PFSK-1 (cell line): ENCODE results near the gene TREML1.

Source experiments
- FOXP2 ChIP-seq: optimal IDR thresholded peaks from 2 replicates; pipeline ENCODE3; 2011; ENCODE audit warnings: borderline replicate concordance, control low read depth, inconsistent platforms; ENCODE audit not compliant: insufficient read depth; ENCODE audit errors: extremely low read length, extremely low read depth
- POLR2AphosphoS5 ChIP-seq: IDR thresholded peaks from 2 replicates; pipeline ENCODE4 v1.6.1; 2012; ENCODE audit warnings: low read depth, mild to moderate bottlenecking, control low read depth, low read length, moderate library complexity
- SIN3A ChIP-seq: IDR thresholded peaks from 2 replicates; pipeline ENCODE4 v1.6.1; 2012; ENCODE audit warnings: mild to moderate bottlenecking, low read length, moderate library complexity, borderline replicate concordance; ENCODE audit not compliant: insufficient read depth
- TAF1 ChIP-seq: IDR thresholded peaks from 2 replicates; pipeline ENCODE4 v1.6.1; 2012; ENCODE audit warnings: low read length, control low read depth, borderline replicate concordance; ENCODE audit not compliant: insufficient read depth
- TF ChIP-seq, protein P1 (sequence below), 2 experiments: IDR thresholded peaks; 2 replicates each; pipeline versions ENCODE4 v1.6.1 to v1.8.0; 2011 to 2012; ENCODE audit warnings: low read depth in 2 of 2, low read length in 2 of 2, control low read depth in 1 of 2, inconsistent platforms in 1 of 2, mild to moderate bottlenecking in 1 of 2, moderate library complexity in 1 of 2; ENCODE audit not compliant: insufficient read depth in 1 of 2

Gene TREML1

DNA sequence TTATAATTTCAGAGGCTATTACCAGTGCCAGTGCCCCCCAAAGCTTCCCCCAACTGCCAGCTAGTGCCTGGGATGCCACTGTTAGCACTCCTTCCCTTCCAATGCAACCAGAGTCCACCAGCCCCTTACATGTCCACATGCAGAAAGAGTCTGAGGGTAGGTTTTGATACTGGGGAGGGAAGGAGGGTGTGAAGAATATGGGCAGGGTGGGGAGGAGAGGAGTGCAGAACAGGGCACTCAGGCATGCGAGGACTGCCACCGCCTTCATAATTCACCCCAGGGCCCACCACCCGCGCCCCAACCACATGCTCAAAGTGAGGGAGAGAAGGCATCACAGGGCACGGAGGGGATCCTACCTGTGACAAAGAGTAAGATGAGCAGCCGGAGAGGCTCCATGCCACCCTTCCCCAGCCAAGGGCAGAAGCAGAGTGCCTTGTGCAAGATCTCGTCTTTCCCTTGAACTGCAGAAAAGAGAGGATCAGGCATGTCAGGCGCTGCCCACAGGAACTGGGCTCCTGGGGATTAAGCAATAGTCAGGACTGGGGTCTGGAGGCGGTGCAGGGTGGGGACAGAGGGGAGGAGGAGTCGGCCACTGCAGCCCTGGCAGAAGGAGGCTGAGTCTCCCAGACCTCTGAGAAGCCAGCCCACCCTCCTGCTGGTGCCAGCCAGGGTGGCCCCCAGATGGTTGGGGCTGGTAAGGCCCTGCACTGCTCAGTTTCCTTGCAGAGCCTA lies 8.7 kb upstream of the TREML1 start, which contains the start of gene TREM2:
Gene TREM2, minus strand, starts transcription at position 430 of the 732 bp plus-strand sequence. Its CDS starts 34 bp downstream, at position 396.
- TF ChIP-seq, protein P1, sequence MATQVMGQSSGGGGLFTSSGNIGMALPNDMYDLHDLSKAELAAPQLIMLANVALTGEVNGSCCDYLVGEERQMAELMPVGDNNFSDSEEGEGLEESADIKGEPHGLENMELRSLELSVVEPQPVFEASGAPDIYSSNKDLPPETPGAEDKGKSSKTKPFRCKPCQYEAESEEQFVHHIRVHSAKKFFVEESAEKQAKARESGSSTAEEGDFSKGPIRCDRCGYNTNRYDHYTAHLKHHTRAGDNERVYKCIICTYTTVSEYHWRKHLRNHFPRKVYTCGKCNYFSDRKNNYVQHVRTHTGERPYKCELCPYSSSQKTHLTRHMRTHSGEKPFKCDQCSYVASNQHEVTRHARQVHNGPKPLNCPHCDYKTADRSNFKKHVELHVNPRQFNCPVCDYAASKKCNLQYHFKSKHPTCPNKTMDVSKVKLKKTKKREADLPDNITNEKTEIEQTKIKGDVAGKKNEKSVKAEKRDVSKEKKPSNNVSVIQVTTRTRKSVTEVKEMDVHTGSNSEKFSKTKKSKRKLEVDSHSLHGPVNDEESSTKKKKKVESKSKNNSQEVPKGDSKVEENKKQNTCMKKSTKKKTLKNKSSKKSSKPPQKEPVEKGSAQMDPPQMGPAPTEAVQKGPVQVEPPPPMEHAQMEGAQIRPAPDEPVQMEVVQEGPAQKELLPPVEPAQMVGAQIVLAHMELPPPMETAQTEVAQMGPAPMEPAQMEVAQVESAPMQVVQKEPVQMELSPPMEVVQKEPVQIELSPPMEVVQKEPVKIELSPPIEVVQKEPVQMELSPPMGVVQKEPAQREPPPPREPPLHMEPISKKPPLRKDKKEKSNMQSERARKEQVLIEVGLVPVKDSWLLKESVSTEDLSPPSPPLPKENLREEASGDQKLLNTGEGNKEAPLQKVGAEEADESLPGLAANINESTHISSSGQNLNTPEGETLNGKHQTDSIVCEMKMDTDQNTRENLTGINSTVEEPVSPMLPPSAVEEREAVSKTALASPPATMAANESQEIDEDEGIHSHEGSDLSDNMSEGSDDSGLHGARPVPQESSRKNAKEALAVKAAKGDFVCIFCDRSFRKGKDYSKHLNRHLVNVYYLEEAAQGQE (IDR thresholded peaks at IDR 0.05; ENCODE audit: insufficient read depth in 1 of 2, low read depth in 2 of 2, low read length in 2 of 2): no peak
- no peak for TF ChIP-seq SIN3A
- TF ChIP-seq FOXP2: no peak
- no peak for TF ChIP-seq TAF1
- no peak for TF ChIP-seq POLR2AphosphoS5

DNA sequence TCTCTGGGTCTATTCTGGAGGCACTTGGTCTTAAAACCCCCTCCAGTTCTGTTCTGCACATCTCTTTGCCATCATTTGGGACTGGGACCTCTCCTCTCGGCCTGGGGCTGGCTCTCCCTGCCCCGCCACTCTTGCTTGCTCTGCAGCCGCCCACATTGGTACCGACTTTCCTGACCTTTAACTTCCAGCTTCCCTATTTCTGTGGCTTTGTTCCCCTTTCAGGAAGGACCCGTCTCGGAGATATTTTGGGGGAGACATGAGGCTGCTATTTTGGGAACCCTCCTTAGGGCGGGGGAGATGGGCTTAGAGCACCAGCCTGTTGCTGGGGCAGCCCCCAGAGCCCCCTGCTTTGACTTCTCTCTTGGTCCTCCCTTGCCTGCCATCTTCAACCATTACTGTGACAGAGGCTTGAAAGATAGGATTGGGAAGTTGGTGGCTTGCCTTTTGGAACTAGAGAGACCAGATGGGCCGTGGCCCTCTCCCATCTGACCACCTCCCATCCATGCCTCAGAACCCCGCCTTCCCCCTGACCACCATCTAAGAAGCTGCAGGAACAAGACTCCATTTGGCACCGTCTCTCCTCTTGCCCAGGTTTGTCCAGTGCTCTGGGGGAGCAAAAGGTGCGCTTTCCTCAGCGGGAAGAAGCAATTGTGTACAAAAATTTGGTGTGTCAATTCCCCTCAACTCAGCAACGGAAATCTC lies 7.9 kb upstream of the TREML1 start:
- no peak for TF ChIP-seq SIN3A
- no peak for TF ChIP-seq FOXP2
- no peak for TF ChIP-seq TAF1
- TF ChIP-seq, protein P1 (IDR thresholded peaks at IDR 0.05; ENCODE audit: insufficient read depth in 1 of 2, low read depth in 2 of 2, low read length in 2 of 2): no peak
- no peak for TF ChIP-seq POLR2AphosphoS5

DNA sequence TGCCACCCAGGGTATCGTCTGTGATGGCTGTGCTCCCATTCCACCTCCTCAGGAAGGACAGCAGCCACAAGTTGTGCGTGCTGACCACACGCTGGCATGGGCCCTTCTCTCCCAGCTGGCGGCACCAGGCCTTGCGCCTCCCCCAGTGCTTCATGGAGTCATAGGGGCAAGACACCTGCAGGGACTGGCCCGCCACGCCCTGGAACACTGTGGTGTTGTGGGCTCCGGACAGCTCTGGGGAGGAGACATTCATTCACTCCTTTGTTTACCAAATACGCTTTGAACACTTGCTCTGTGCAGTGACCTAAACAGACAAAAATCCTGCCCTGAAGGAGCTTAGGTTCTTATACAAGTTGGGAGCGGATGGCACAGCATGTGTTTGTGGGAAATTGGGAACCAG lies 7.2 kb upstream of the TREML1 start:
- TF ChIP-seq POLR2AphosphoS5 (no peak), FOXP2 (no peak)
- TF ChIP-seq, protein P1 (IDR thresholded peaks at IDR 0.05; ENCODE audit: insufficient read depth in 1 of 2, low read depth in 2 of 2, low read length in 2 of 2): no peak

DNA sequence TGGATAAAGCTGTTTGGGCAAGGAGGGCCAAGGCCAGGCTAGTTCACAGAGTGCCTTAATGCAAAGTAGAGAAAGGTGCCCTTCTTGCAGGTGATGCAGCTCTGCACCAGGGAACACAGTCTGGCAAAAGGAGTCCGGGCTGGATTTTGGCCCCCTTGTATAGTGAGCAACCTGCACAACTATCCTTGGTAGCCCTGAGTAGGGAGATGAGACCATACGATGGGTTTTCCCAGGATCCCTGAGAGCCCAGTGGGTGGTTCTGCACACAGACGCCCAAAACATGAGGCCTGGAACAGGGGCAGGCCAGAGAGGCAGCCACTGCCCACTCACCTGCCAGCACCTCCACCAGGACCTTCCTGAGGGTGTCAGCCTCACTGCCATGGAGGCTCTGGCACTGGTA lies 6.8 kb upstream of the TREML1 start:
- TF ChIP-seq SIN3A (no peak), TAF1 (no peak), FOXP2 (no peak), POLR2AphosphoS5 (no peak)
- TF ChIP-seq, protein P1 (IDR thresholded peaks at IDR 0.05; ENCODE audit: insufficient read depth in 1 of 2, low read depth in 2 of 2, low read length in 2 of 2): no peak
